Measurements from ENCODE around the gene FAM161B.

- TF ChIP-seq CTCF (IDR thresholded peaks at IDR 0.05), result no peak
- TF ChIP-seq POLR2A (IDR thresholded peaks at IDR 0.05), result no peak
These were observed 19.0 kb upstream of the FAM161B start for GRCh38 chr14:73968885-73969284.

All from esophagus squamous epithelium (tissue), 4 donors.